IPS DF 6.9 (cell line): ENCODE results near the gene CCDC88A.
"Not testable (repeated sequence)": the region's sequence is repeated elsewhere in the genome, so short reads cannot be mapped to it uniquely, and the experiment has no call there.

Experiments used
- DNase-seq: peaks from one replicate; pipeline ENCODE4 v3.0.0-alpha.2; 2013; ENCODE audit warnings: low read depth, low spot score
- H3K27ac ChIP-seq: one replicate; pipeline ENCODE4 v1.5.1; 2013; ENCODE audit warnings: low read length, control low read depth
- H3K27me3 ChIP-seq: 2 replicates; pipeline ENCODE4 v1.6.1; 2013; ENCODE audit warnings: mild to moderate bottlenecking, low read length; ENCODE audit not compliant: control insufficient read depth, insufficient read depth
- H3K36me3 ChIP-seq: 2 replicates; pipeline ENCODE4 v1.6.1; 2013; ENCODE audit warnings: low read length; ENCODE audit not compliant: control insufficient read depth, insufficient read depth
- H3K4me1 ChIP-seq: 2 replicates; pipeline ENCODE4 v1.6.1; 2013; ENCODE audit warnings: low read length; ENCODE audit not compliant: control insufficient read depth, insufficient read depth
- H3K4me3 ChIP-seq: 2 replicates; pipeline ENCODE4 v1.5.1; 2013; ENCODE audit warnings: mild to moderate bottlenecking, low read length
- H3K9me3 ChIP-seq: 2 replicates; pipeline ENCODE4 v1.6.1; 2013; ENCODE audit warnings: low read length, inconsistent platforms; ENCODE audit not compliant: control insufficient read depth, insufficient read depth
- WGBS: extraction: QIAGEN DNeasy Blood & Tissue Kit; methylation state at CpG from one replicate; pipeline ENCODE4 v1.1.7; 2013; ENCODE audit warnings: mixed read lengths, missing lambda C conversion rate; ENCODE audit not compliant: insufficient read length, insufficient coverage; 5-methylcytosine and 5-hydroxymethylcytosine counted together

The CCDC88A gene

DNA sequence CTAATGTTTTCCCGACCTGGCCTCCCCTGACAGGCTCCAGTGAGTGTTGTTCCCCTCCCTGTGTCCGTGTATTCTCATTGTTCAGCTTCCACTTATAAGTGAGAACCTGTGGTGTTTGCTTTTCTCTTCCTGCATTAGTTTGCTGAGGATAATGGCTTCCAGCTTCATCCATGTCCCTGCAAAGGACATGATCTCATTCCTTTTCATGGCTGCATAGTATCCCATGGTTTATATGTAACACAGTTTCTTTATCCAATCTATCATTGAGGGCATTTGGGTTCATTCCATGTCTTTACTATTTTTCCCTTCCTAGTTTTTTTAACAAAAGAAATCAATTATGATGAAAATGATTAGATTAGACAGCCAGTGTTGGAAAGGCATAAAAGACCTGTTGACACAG lies 63.5 kb downstream of the CCDC88A start:
- WGBS = no CpG with 5 or more reads among the region's 2 CpGs
- DNase-seq, H3K27ac ChIP-seq: not testable (repeated sequence)

GRCh38 chr2:55355451-55355850 lies 64.2 kb downstream of the CCDC88A start:
- DNase-seq = no peak
- Histone ChIP-seq H3K36me3 (no peaks in the 10 kb centered on the region; the same call in 1 of the 2 replicates), H3K27me3 (no peaks in the 10 kb centered on the region), H3K9me3 (no peaks in the 10 kb centered on the region), H3K4me3 (no peak overlapping the region), H3K4me1 (no peaks in the 10 kb centered on the region), H3K27ac (no peak overlapping the region)
- no CpG with 5 or more reads among the region's 4 CpGs for WGBS

More for the DNA sequence above, 63.5 kb downstream of the CCDC88A start:
- not testable (repeated sequence) for H3K9me3 ChIP-seq, H3K27me3 ChIP-seq, H3K4me1 ChIP-seq, H3K36me3 ChIP-seq, H3K4me3 ChIP-seq

- no peaks in the 10 kb centered on the region for H3K4me1 ChIP-seq
- no peak overlapping the region for H3K27ac ChIP-seq
- no peaks in the 10 kb centered on the region for H3K9me3 ChIP-seq
- DNase-seq = no peak
- no peak overlapping the region for H3K4me3 ChIP-seq
- no peaks in the 10 kb centered on the region for H3K27me3 ChIP-seq
- WGBS = no CpG with 5 or more reads among the region's 3 CpGs
- H3K36me3 ChIP-seq = no peaks in the 10 kb centered on the region; the same call in 1 of the 2 replicates
These were observed 68.0 kb downstream of the CCDC88A start for GRCh38 chr2:55351672-55352071.

DNA sequence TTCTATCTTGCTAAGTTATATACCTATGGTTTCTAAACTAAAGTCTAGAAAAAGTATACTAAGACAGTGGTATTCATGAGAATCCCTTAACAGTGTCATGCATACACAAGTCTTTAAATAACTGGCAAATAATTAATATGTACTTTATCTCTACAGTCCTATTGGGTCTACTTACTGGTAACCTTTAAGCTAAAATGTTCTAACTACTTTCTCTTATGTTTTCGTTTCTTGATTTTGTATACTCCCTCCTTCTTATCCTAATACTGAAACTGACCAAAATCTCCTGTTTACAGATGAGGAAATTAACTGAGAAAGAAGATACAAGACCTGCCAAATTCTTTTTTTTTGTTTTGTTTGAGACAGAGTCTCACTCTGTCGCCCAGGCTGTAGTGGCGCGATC lies 74.6 kb downstream of the CCDC88A start:
- no peaks in the 10 kb centered on the region for H3K27me3 ChIP-seq
- WGBS = no CpG with 5 or more reads among the region's 4 CpGs
- H3K4me1 ChIP-seq = no peaks in the 10 kb centered on the region
- no peaks in the 10 kb centered on the region for H3K9me3 ChIP-seq
- H3K4me3 ChIP-seq = no peak overlapping the region
- no peak for DNase-seq
- H3K27ac ChIP-seq = no peak overlapping the region
- H3K36me3 ChIP-seq = no peaks in the 10 kb centered on the region

DNA sequence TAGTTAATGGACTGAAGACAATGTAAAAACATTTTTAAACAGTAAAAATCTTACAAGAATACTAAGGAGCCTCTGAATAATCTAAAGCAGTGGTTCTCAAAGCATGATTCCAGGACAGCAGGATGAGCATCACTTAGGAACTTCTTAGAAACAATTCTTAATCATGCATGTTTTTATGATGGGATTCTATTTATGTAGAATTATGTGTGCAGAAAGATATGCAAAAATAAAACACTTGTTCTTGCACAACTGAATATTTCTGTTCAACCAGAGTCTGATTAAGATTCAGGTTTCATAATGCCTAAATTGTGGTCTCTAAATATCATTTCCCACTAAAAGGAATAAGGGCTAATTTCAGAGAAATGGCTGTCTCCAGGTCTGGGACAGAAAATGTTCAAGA lies 81.4 kb downstream of the CCDC88A start:
- no peaks in the 10 kb centered on the region for H3K9me3 ChIP-seq
- no peak overlapping the region for H3K4me3 ChIP-seq
- no peaks in the 10 kb centered on the region for H3K4me1 ChIP-seq
- DNase-seq = no peak
- no peaks in the 10 kb centered on the region for H3K27me3 ChIP-seq
- no peak overlapping the region for H3K27ac ChIP-seq
- no peaks in the 10 kb centered on the region for H3K36me3 ChIP-seq

DNA sequence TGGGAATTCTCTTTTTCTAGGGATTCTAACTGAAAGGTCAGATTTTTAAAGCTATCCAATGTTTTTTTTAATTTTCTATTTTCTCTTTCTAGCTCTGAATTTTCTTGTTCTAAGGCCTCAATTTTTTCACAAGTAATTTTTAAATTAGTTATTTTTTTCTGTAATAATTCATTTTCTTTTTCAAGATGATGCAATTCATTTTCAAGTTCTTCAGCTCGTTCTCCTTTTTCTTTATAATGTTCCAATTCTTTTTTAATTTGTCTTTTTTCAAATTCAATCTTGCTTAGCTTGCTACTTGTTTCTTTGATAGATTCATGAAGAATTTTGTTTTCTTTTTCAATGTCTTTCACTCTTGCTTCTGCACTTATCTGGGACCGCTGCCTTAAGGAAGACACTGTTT lies 84.9 kb downstream of the CCDC88A start:
- no peak overlapping the region for H3K4me3 ChIP-seq
- H3K27ac ChIP-seq = no peak overlapping the region
- DNase-seq = no peak
- no CpG with 5 or more reads among the region's 2 CpGs for WGBS
- no peaks in the 10 kb centered on the region for H3K36me3 ChIP-seq
- H3K27me3 ChIP-seq = no peaks in the 10 kb centered on the region
- H3K4me1 ChIP-seq = no peaks in the 10 kb centered on the region
- H3K9me3 ChIP-seq = no peaks in the 10 kb centered on the region

GRCh38 chr2:55330541-55331297 lies 88.9 kb downstream of the CCDC88A start:
- no peak overlapping the region for H3K4me3 ChIP-seq
- H3K4me1 ChIP-seq = no peaks in the 10 kb centered on the region
- no peak for DNase-seq
- no peak overlapping the region for H3K27ac ChIP-seq
- H3K27me3 ChIP-seq = no peaks in the 10 kb centered on the region
- H3K9me3 ChIP-seq = no peaks in the 10 kb centered on the region
- no CpG with 5 or more reads among the region's 1 CpG for WGBS
- no peaks in the 10 kb centered on the region for H3K36me3 ChIP-seq

GRCh38 chr2:55327470-55328230 lies 92.0 kb downstream of the CCDC88A start:
- H3K4me1 ChIP-seq = no peaks in the 10 kb centered on the region
- H3K27ac ChIP-seq = no peak overlapping the region
- H3K9me3 ChIP-seq = no peaks in the 10 kb centered on the region
- no peaks in the 10 kb centered on the region for H3K27me3 ChIP-seq
- no peaks in the 10 kb centered on the region for H3K36me3 ChIP-seq
- DNase-seq = no peak
- no CpG with 5 or more reads among the region's 3 CpGs for WGBS
- no peak overlapping the region for H3K4me3 ChIP-seq

- DNase-seq = no peak
- Histone ChIP-seq H3K4me1 (no peaks in the 10 kb centered on the region), H3K36me3 (no peaks in the 10 kb centered on the region; the same call in 1 of the 2 replicates), H3K9me3 (no peaks in the 10 kb centered on the region), H3K4me3 (no peak overlapping the region), H3K27ac (no peak overlapping the region), H3K27me3 (no peaks in the 10 kb centered on the region)
- WGBS = no CpG with 5 or more reads among the region's 1 CpG
These were observed 104.7 kb downstream of the CCDC88A start for GRCh38 chr2:55314985-55315384.

- no peaks in the 10 kb centered on the region; the same call in 1 of the 2 replicates for H3K36me3 ChIP-seq
- DNase-seq = no peak
- no peak overlapping the region for H3K27ac ChIP-seq
- WGBS = no CpG with 5 or more reads among the region's 1 CpG
- no peak overlapping the region for H3K4me3 ChIP-seq
- H3K4me1 ChIP-seq = no peaks in the 10 kb centered on the region
- H3K27me3 ChIP-seq = no peaks in the 10 kb centered on the region
- H3K9me3 ChIP-seq = no peaks in the 10 kb centered on the region
These were observed 108.2 kb downstream of the CCDC88A start for GRCh38 chr2:55311444-55311870.
